Lower leg skin (tissue), 3 donors: ENCODE data around the gene COL8A1.

Experiments
- POLR2A ChIP-seq, 2 donors: fragments of 450-650 bp; IDR thresholded peaks; one replicate each; pipeline ENCODE4 v1.6.1; 2016 to 2017; ENCODE audit warnings: antibody characterized with exemption in 2 of 2, mild to moderate bottlenecking in 1 of 2, moderate library complexity in 1 of 2
- TF ChIP-seq, protein P1 (sequence below), 3 donors: fragments of 450-650 bp; IDR thresholded peaks; one replicate each; pipeline ENCODE4 v1.5.1; 2016; ENCODE audit warnings: antibody characterized with exemption in 3 of 3, mild to moderate bottlenecking in 3 of 3, moderate library complexity in 2 of 3

DNA sequence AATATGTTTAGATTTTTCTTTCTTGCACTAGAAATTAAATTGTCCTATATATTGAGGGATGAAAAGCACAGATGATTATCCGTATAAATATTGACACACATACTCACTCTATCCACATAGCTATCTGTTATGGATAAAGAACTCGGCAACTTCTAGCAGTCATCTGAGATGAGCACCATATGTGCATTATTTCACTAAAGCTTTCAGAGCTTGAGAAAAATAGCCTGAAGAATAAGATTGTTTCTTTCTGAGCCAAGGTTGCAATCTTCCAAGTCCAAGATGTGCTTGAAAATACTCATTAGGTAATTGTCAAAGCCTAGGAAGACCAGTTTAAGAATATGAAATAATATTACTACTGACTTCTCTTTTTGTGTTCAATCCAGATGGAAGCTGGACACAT is 40.5 kb downstream of the COL8A1 start:
- TF ChIP-seq, protein P1, sequence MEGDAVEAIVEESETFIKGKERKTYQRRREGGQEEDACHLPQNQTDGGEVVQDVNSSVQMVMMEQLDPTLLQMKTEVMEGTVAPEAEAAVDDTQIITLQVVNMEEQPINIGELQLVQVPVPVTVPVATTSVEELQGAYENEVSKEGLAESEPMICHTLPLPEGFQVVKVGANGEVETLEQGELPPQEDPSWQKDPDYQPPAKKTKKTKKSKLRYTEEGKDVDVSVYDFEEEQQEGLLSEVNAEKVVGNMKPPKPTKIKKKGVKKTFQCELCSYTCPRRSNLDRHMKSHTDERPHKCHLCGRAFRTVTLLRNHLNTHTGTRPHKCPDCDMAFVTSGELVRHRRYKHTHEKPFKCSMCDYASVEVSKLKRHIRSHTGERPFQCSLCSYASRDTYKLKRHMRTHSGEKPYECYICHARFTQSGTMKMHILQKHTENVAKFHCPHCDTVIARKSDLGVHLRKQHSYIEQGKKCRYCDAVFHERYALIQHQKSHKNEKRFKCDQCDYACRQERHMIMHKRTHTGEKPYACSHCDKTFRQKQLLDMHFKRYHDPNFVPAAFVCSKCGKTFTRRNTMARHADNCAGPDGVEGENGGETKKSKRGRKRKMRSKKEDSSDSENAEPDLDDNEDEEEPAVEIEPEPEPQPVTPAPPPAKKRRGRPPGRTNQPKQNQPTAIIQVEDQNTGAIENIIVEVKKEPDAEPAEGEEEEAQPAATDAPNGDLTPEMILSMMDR (IDR thresholded peaks at IDR 0.05): no peak
- no peak for TF ChIP-seq POLR2A (IDR thresholded peaks at IDR 0.05)
